K562 (cell line): Measurements from ENCODE around the gene ZNF627. TPM values are rescaled to one million over a fixed set of nuclear protein-coding genes. Genes with fewer than 3 reads are reported as not detected.

ENCODE experiments used
- CBFB ChIP-seq: sonication (generic); formaldehyde crosslinking; IDR thresholded peaks from 2 replicates; pipeline ENCODE4 v1.4.0; 2020; ENCODE audit warnings: mild to moderate bottlenecking, missing genetic modification reagents
- CEBPG ChIP-seq, 3 experiments: fragments of 200-800 bp in 1 of 3; sonication (Bioruptor generic) in 1 of 3; sonication (generic) in 1 of 3; formaldehyde crosslinking in 1 of 3; IDR thresholded peaks in 2 of 3; conservative IDR thresholded peaks in 1 of 3; 2 replicates each; pipeline versions ENCODE4 v1.6.1 to v1.8.0; 2016 to 2022; ENCODE audit warnings: missing compliant biosample characterization in 2 of 3, missing genetic modification characterization in 2 of 3, mild to moderate bottlenecking in 1 of 3, missing genetic modification reagents in 1 of 3
- CHCHD3 ChIP-seq: fragments of 250-450 bp; sonication (Bioruptor Pico); IDR thresholded peaks from 2 replicates; pipeline ENCODE4 v2.1.2; 2022; ENCODE audit warnings: mild to moderate bottlenecking
- CREB3L1 ChIP-seq: fragments of 450-650 bp; IDR thresholded peaks from 2 replicates; pipeline ENCODE4 v1.6.1; 2014; ENCODE audit warnings: low read depth, mild to moderate bottlenecking, moderate library complexity, borderline replicate concordance
- ELF1 ChIP-seq: fragments of 200-800 bp; sonication (Bioruptor generic); IDR thresholded peaks from 2 replicates; pipeline ENCODE4 v1.6.1; 2016; ENCODE audit warnings: missing genetic modification characterization, missing compliant biosample characterization
- FOXK2 ChIP-seq, 2 experiments: fragments of 450-650 bp; IDR thresholded peaks in 1 of 2; conservative IDR thresholded peaks in 1 of 2; 2 replicates each; pipeline ENCODE4 v1.6.1; 2016; ENCODE audit warnings: low read depth in 2 of 2, mild to moderate bottlenecking in 1 of 2
- GATAD2A ChIP-seq: fragments of 450-650 bp; IDR thresholded peaks from 2 replicates; pipeline ENCODE4 v1.6.1; 2017
- HCFC1 ChIP-seq: IDR thresholded peaks from 2 replicates; pipeline ENCODE4 v1.6.1; 2012; ENCODE audit warnings: low read depth, low read length, improper control_type of control experiment
- MAZ ChIP-seq, 2 experiments: fragments of 450-650 bp in 1 of 2; sonication (generic) in 1 of 2; formaldehyde crosslinking; IDR thresholded peaks in 1 of 2; conservative IDR thresholded peaks in 1 of 2; 2 replicates each; pipeline versions ENCODE4 v1.4.0 to v1.5.0; 2020; ENCODE audit warnings: mild to moderate bottlenecking in 1 of 2, missing genetic modification reagents in 1 of 2
- MED1 ChIP-seq: sonication (generic); formaldehyde crosslinking; IDR thresholded peaks from 2 replicates; pipeline ENCODE4 v1.8.1; 2023; ENCODE audit warnings: missing genetic modification reagents, borderline replicate concordance
- NFIX ChIP-seq: fragments of 250-450 bp; sonication (Bioruptor Pico); IDR thresholded peaks from 2 replicates; pipeline ENCODE4 v1.4.0; 2020; ENCODE audit warnings: low read depth, mild to moderate bottlenecking, moderate library complexity
- NFYB ChIP-seq: IDR thresholded peaks from 2 replicates; pipeline ENCODE4 v1.6.1; 2011; ENCODE audit warnings: mild to moderate bottlenecking, moderate library complexity; ENCODE audit not compliant: insufficient read length; ENCODE audit errors: extremely low read depth
- PHB2 ChIP-seq: fragments of 450-650 bp; IDR thresholded peaks from 2 replicates; pipeline ENCODE4 v1.6.1; 2017; ENCODE audit warnings: low read depth
- PHF21A ChIP-seq: fragments of 450-650 bp; IDR thresholded peaks from 2 replicates; pipeline ENCODE4 v1.6.1; 2017; ENCODE audit warnings: low read depth, borderline replicate concordance
- RBM17 ChIP-seq: fragments of 200-400 bp; formaldehyde crosslinking; IDR thresholded peaks from 2 replicates; pipeline ENCODE4 v1.6.1; 2017; ENCODE audit warnings: low read depth, mild to moderate bottlenecking, low read length, borderline replicate concordance
- SIN3B ChIP-seq: fragments of 450-650 bp; IDR thresholded peaks from 2 replicates; pipeline ENCODE4 v1.6.1; 2017; ENCODE audit warnings: low read depth, mild to moderate bottlenecking, moderate library complexity
- TAF7 ChIP-seq: fragments of 450-650 bp; IDR thresholded peaks from 2 replicates; pipeline ENCODE4 v1.6.1; 2016; ENCODE audit warnings: missing genetic modification characterization, missing compliant biosample characterization
- TEAD1 ChIP-seq, 2 experiments: fragments of 450-650 bp in 1 of 2; sonication (generic) in 1 of 2; formaldehyde crosslinking; IDR thresholded peaks; 2 replicates each; pipeline versions ENCODE4 v1.4.0 to v1.8.0; 2020 to 2022; ENCODE audit warnings: mild to moderate bottlenecking in 2 of 2, missing genetic modification reagents in 1 of 2
- ZFP36 ChIP-seq: fragments of 150-350 bp; IDR thresholded peaks from 2 replicates; pipeline ENCODE4 v1.6.1; 2018; ENCODE audit warnings: low read length, low read depth; ENCODE audit not compliant: partially characterized antibody
- ZNF449 ChIP-seq: fragments of 250-450 bp; sonication (Bioruptor Pico); IDR thresholded peaks from 2 replicates; pipeline ENCODE4 v1.8.0; 2022; ENCODE audit warnings: moderate library complexity, mild to moderate bottlenecking, inconsistent platforms
- polyA plus RNA-seq, 8 experiments: library from polyadenylated mRNA; depleted of rRNA in 4 of 8; stranded (reverse) in 5 of 8; unstranded in 3 of 8; fragments of >200 nt; fragmentation: Nextera tagmentation in 2 of 8; fragmentation: Illumina TruSeq in 1 of 8; extraction: Ambion mirVana in 2 of 8; extraction: Trizol in 1 of 8; gene quantifications; 2 replicates each; pipeline versions ENCODE4 v1.2.1 to v1.2.3, GENCODE V29; 2011 to 2014; ENCODE audit warnings: inconsistent platforms in 1 of 8, missing spikeins in 1 of 8
- total RNA-seq, 7 experiments: library from RNA; depleted of rRNA in 6 of 7; stranded (reverse); fragments of >200 nt in 6 of 7; fragmentation: Illumina TruSeq in 2 of 7; extraction: Trizol in 2 of 7; gene quantifications; 2 replicates each; pipeline versions ENCODE4 v1.2.1 to v1.2.3, GENCODE V29; 2011 to 2021; ENCODE audit warnings: low replicate concordance in 1 of 7

The ZNF627 gene
- total and polyA plus RNA-seq, 9 of the 15 experiments (the other 6 are each of a cell fraction or from before 2014, with no cell fraction given) = 6.4 to 19.9 (median 10.6) TPM

DNA sequence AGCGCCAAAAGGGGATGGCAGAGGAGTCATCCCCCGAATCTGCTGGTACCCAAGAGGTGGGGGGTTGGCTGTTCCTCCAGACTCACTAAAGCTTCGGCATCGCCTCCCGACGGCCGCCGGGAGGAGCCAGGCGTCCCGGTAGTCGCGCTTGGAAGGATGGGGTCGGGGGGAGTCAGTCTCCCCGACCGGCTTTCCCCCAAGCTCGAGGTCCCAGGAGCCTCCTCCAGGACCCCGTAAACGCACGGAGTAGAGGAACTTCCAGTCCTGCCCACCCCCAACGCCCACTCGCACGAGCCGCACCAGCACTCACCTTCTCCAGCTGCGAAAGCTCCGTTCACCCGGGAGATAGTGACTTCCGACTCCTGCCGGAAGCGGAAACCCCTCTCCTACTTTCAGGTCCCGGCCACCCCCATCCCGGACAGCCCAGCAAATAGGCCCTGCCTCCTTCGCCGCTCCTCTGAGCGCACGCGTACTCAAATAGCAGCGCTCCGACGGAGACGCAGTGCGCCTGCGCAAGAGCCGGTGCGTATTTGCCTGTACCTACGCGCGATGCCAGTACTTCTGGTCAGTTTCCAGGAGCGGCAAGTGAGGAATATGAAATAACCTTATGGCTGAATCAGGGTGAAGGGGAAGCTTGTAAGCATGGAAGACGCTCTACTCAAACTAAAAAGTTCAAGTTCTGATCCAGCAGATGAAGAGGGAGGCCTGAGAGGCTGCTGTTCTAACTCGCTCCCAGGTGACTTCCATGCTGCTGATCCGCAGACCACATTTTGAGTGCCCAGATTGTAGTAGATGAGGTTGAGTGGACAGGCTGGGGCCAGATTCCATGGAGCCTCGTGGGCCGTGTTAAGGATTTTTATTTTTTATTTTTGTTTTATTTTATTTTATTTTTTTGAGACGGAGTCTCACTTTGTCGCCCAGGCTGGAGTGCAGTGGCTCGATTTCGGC is 38.1 kb upstream of the ZNF627 start, which contains the start of gene ELOF1 (continued):
- TF ChIP-seq FOXK2 (conservative IDR thresholded peaks at IDR 0.05 in 1 of 2, IDR thresholded peaks at IDR 0.05 in 1 of 2; ENCODE audit: low read depth in 2 of 2) (peak in 1 of 2 experiments; percentile 24; a peak in 1 of 4 replicates), CHCHD3 (CRISPR knock-in tag) (no peak), MAZ (CRISPR knock-in tag; conservative IDR thresholded peaks at IDR 0.05 in 1 of 2, IDR thresholded peaks at IDR 0.05 in 1 of 2) (peak; percentile 97), NFIX (no peak), ELF1 (tag) (peak; percentile 67; the same call in 1 of the 2 replicates), NFYB (no peak), CBFB (CRISPR knock-in tag) (no peak), SIN3B (peak; percentile 87), TEAD1 (CRISPR knock-in tag; IDR thresholded peaks at IDR 0.05) (0 out of 4 replicates have a peak, but pooled peaks have one; percentile 30 to 45), ZFP36 (no peak), ZNF449 (CRISPR knock-in tag) (no peak), GATAD2A (no peak), CREB3L1 (peak; percentile 36; the same call in 1 of the 2 replicates), HCFC1 (peak; percentile 54), MED1 (CRISPR knock-in tag) (no peak), RBM17 (no peak), PHF21A (peak; percentile 81), TAF7 (tag) (peak; percentile 41), CEBPG (CRISPR knock-in tag; IDR thresholded peaks at IDR 0.05) (no peak), CEBPG (tag; conservative IDR thresholded peaks at IDR 0.05 in 1 of 2, IDR thresholded peaks at IDR 0.05 in 1 of 2) (no peak), PHB2 (no peak)
